HG03175 (cell line): Measurements from ENCODE around the gene ZNF592.
"Not testable (repeated sequence)": the region's sequence is repeated elsewhere in the genome, so short reads cannot be mapped to it uniquely, and the experiment has no call there.

Experiments
- ATAC-seq: cut with Tn5 transposase; IDR thresholded peaks from one replicate; pipeline ENCODE4 v1.9.1; 2021; ENCODE audit warnings: mild to moderate bottlenecking, moderate library complexity; ENCODE audit not compliant: unreplicated experiment

The ZNF592 gene

DNA sequence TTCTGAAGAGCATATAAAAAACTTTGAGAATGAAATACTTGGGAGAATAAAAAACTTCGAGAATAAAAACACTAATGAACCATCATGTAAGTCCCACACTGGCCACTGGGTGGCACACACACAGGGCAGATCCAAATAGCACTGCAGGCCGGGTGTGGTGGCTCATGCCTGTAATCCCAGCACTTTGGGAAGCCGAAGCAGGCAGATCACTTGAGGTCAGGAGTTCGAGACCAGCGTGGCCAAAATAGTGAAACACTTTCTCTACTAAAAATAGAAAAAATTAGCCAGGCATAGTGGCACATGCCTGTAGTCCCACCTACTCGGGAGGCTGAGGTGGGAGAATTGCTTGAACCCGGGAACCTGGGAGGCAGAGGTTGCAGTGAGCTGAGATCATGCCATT, 97.2 kb downstream of the ZNF592 start:
- ATAC-seq: not testable (repeated sequence)

DNA sequence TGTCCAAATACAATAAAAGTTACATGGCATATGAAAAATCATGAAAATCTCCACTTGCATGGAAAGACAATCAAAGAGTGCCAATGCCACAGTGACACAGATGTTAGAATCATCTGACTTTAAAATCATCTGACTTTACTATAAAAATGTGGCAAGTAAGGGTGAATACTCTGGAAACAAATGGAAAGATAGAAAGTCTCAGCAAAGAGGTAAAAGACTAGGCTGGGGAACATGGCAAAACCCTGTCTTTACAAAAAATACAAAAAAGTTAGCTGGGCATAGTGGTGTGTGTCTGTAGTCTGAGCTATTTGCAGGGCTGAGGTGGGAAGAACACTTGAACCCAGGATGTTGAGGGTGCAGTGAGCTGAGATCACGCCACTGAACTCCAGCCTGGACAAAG, 97.9 kb downstream of the ZNF592 start:
- ATAC-seq: no peak

DNA sequence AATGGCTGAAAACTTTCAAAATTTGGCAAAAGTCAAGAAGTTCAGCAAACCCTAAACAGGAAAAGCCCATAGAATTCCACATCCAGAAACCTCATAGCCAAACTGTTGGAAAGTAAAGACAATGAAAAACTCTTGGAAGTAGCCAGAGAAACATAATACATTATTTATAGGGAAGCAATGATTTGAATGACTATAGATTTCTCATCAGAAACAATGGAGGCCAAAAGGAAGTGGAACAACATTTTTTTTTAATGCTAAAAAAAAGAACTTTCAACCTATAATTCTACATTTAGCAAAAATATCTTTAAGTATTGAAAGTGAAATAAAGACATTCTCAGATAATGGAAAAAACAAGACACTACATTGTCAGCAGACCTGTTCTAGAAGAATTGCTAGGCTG, 99.0 kb downstream of the ZNF592 start:
- no peak for ATAC-seq

DNA sequence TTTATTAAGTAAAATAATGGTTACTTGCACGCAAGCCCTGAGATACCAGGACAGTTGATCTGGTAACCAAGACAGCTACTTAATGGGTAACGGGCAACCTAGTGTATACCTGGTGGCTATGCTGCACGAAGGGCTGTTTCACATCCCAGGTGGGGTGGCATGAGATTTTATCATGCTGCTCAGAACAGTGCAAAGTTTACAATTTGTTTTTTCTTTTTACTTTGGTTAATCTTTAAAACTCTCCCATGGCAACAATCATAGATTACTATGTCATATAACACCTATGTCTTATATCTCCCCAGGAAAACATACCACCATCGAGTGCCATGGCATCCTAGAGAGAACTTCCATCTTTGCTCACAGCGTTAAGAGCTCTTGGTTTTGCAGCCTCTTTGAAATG, 103.8 kb downstream of the ZNF592 start:
- no peak for ATAC-seq

DNA sequence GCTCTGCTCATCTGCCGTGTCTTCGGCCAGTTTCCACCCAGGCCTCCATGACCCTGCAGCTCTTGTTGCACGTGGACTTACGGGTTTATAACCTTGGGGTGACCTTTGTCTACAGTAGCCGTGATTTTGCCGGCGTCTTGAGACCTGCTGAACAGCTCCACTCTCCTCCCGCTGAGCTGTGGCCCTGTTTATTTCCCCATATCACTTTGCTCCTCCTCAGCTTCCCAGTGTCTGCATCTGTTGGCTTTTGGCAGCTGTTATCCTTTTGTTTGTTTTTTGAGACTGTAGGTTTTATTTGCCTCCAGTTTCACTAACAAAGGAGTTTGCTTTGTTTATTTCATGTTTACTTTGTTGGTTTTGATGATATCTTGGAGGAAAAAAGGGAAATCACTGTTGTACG, 106.7 kb downstream of the ZNF592 start:
- ATAC-seq: no peak

DNA sequence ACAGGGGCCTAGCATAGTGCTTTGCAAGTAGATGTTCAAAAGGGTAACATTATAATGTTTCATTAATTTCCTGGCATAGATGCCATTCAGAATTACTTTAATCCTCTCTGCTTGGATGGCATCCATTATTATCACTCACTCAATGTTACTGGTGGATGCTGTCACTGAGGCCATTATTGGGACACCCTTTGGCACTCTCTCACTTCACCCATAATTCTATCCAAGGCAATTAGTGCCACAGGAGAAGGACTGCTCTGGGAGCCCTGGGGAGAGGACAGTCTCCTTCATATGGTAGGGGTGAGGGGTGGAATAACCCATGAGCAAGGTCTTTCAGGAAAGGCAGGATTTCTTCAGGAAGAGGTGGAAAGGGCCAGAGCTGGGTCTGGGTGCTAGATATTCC, 107.4 kb downstream of the ZNF592 start:
- no peak for ATAC-seq
